Stimulated activated CD8-positive, alpha-beta memory T cell treated with anti-CD3 and anti-CD28 coated beads, Interleukin-4, amount 100 ng/mL, for 24 hours (primary cell): ENCODE measurements around the gene APCDD1L.
"Not testable (repeated sequence)": the region's sequence is repeated elsewhere in the genome, so short reads cannot be mapped to it uniquely, and the experiment has no call there.

Source experiments
- DNase-seq: peaks from one replicate; pipeline ENCODE4 v3.0.0-alpha.2; 2020; ENCODE audit warnings: low read depth

APCDD1L gene

GRCh38 chr20:58414786-58415185 is 100.4 kb downstream of the APCDD1L start:
- not testable (repeated sequence) for DNase-seq

DNA sequence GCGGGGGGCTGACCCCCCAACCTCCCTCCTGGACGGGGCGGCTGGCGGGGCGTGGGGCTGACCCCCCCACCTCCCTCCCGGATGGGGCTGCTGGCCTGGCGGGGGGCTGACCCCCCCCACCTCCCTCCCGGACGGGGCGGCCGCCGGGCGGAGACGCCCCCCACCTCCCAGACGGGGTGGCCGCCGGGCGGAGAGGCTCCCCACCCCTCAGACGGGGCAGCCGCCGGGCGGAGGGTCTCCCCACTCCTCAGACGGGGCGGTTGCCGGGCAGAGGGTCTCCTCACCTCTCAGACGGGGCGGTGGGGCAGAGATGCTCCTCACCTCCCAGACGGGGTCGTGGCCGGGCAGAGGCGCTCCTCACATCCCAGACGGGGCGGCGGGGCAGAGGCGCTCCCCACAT is 101.0 kb downstream of the APCDD1L start:
- DNase-seq, result not testable (repeated sequence)
